HepG2 (cell line): ENCODE results near the gene IQCC. TPM values are rescaled to one million over a fixed set of nuclear protein-coding genes. Genes with fewer than 3 reads are reported as not detected.
A peak's percentile ranks its signal among the peaks of the same experiment; 100 is the strongest.

ENCODE experiments used
- ARNT ChIP-seq: fragments of 450-650 bp; IDR thresholded peaks from 2 replicates; pipeline ENCODE4 v1.6.1; 2017
- CEBPG ChIP-seq: IDR thresholded peaks from 2 replicates; pipeline ENCODE4 v1.6.1; 2016
- FOXM1 ChIP-seq: sonication (generic); formaldehyde crosslinking; IDR thresholded peaks from 2 replicates; pipeline ENCODE4 v1.5.0; 2020; ENCODE audit warnings: missing genetic modification reagents
- PHF8 ChIP-seq: sonication (generic); formaldehyde crosslinking; IDR thresholded peaks from 2 replicates; pipeline ENCODE4 v1.5.0; 2020; ENCODE audit warnings: missing genetic modification reagents
- SRSF4 ChIP-seq: fragments of 200-400 bp; formaldehyde crosslinking; IDR thresholded peaks from one replicate; pipeline ENCODE4 v1.6.1; 2018; ENCODE audit warnings: mild to moderate bottlenecking, low read depth, low read length, moderate library complexity; ENCODE audit not compliant: poor library complexity, severe bottlenecking
- SSRP1 ChIP-seq: IDR thresholded peaks from 2 replicates; pipeline ENCODE4 v1.6.1; 2016; ENCODE audit warnings: control low read depth
- TAF1 ChIP-seq: sonication (generic); formaldehyde crosslinking; IDR thresholded peaks from 2 replicates; pipeline ENCODE4 v1.4.0; 2020; ENCODE audit warnings: missing genetic modification reagents
- TCF7 ChIP-seq: sonication (generic); IDR thresholded peaks from 2 replicates; pipeline ENCODE4 v1.6.1; 2016; ENCODE audit warnings: antibody characterized with exemption, low read depth
- ZEB1 ChIP-seq: IDR thresholded peaks from 2 replicates; pipeline ENCODE4 v1.6.1; 2012; ENCODE audit warnings: mild to moderate bottlenecking, low read depth, inconsistent platforms; ENCODE audit not compliant: insufficient replicate concordance
- ZFY ChIP-seq: sonication (generic); formaldehyde crosslinking; IDR thresholded peaks from 2 replicates; pipeline ENCODE4 v1.4.0; 2020; ENCODE audit warnings: missing genetic modification reagents
- ZNF143 ChIP-seq: sonication (generic); formaldehyde crosslinking; IDR thresholded peaks from 2 replicates; pipeline ENCODE4 v1.4.0; 2020; ENCODE audit warnings: missing genetic modification reagents
- ZNF619 ChIP-seq: sonication (generic); formaldehyde crosslinking; IDR thresholded peaks from 2 replicates; pipeline ENCODE4 v1.4.0; 2020; ENCODE audit warnings: mild to moderate bottlenecking, missing genetic modification reagents
- ZNF672 ChIP-seq: sonication (generic); formaldehyde crosslinking; IDR thresholded peaks from 2 replicates; pipeline ENCODE4 v1.8.1; 2022; ENCODE audit warnings: missing genetic modification reagents
- ZNF7 ChIP-seq: IDR thresholded peaks from 2 replicates; pipeline ENCODE4 v1.6.1; 2016; ENCODE audit warnings: missing biosample characterization, missing genetic modification reagents
- polyA plus RNA-seq, 8 experiments: library from polyadenylated mRNA; depleted of rRNA in 3 of 8; stranded (reverse) in 7 of 8; unstranded in 1 of 8; fragments of >200 nt; fragmentation: Illumina TruSeq in 4 of 8; extraction: Trizol in 4 of 8; gene quantifications; 2 replicates each; pipeline versions ENCODE4 v1.2.1 to v1.2.3, GENCODE V29; 2011 to 2016; ENCODE audit warnings: low read depth in 4 of 8, missing spikeins in 1 of 8, mixed read lengths in 1 of 8; ENCODE audit not compliant: insufficient read depth in 1 of 8
- total RNA-seq, 5 experiments: library from RNA; depleted of rRNA; stranded (reverse); fragments of >200 nt; fragmentation: Illumina TruSeq; extraction: Trizol; gene quantifications; 2 replicates each; pipeline ENCODE4 v1.2.3, GENCODE V29; 2016; ENCODE audit warnings: low read depth in 1 of 5
- TF ChIP-seq, protein P1 (sequence below): sonication (generic); formaldehyde crosslinking; IDR thresholded peaks from 2 replicates; pipeline ENCODE4 v1.5.1; 2020; ENCODE audit warnings: missing genetic modification reagents, mild to moderate bottlenecking, borderline replicate concordance
- TF ChIP-seq, protein P2 (sequence below): sonication (generic); formaldehyde crosslinking; conservative IDR thresholded peaks from 2 replicates; pipeline ENCODE4 v1.8.0; 2022; ENCODE audit warnings: missing genetic modification reagents
- TF ChIP-seq, protein P3 (sequence below): sonication (generic); formaldehyde crosslinking; IDR thresholded peaks from 2 replicates; pipeline ENCODE4 v1.8.0; 2022; ENCODE audit warnings: missing genetic modification reagents, low read depth, mild to moderate bottlenecking, borderline replicate concordance
- TF ChIP-seq, protein P4 (sequence below): sonication (generic); formaldehyde crosslinking; IDR thresholded peaks from 2 replicates; pipeline ENCODE4 v1.9.0; 2021; ENCODE audit warnings: mild to moderate bottlenecking, missing genetic modification reagents

The IQCC gene
- total and polyA plus RNA-seq, 2 of the 13 experiments (the other 11 are each of a cell fraction or from before 2014, with no cell fraction given): 1.7 to 3.0 TPM

DNA sequence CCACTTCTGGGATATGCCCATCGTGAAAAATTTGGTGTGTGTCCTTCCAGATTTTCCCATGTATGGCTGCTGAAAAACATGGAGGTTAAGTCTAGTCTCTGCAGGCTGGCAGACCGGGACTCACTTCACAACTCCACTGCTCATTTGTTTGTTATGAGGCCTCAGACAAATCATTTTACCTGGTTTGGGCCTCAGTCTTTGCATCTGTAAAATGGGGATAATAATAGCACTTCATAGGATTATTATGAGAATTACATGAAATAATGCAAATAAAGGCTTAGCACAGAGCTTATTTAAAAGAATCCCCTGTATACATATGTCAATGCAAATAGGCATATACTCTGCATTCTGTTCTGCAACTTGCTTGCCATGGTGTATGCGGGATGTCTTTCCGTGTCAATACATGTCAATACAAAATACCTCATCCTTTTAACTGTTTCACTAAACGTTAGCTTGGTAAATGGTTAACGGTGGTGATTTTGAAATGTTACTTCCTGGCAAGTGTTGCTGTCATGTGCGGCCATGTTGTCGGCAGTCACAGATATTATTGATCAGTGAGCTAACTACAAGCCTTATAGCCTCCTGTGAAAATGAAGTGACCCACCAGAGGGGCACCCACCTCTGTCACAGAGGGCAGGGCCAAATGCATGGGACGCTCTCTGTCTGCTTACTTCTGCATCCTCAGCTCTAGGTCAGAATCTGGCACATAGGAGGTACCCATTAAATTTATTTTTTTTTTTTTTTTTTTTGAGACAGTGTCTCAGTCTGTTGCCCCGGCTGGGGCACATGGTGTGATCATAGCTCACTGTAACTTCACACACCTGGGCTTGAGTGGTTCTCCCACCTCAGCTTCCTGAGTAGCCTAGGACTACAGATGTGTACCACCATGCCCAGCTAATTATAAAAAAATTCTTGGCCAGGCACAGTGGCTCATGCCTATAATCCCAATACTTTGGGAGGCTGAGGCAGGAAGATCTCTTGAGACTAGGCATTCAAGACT, 49.9 kb downstream of the IQCC start (continued):
- TF ChIP-seq, protein P1, sequence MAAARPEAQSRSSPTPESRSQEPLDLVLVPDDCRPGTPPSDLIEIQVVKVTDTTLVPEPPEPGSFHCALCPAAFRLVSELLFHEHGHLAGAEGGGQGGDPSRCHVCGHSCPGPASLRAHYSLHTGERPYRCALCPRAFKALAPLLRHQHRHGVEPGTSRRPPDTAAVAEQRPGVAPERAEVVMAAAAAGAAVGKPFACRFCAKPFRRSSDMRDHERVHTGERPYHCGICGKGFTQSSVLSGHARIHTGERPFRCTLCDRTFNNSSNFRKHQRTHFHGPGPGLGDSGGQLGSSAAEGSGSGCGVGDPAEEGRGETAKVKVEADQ (CRISPR knock-in tag): no peak
- TF ChIP-seq SRSF4 (no peak), TCF7 (peak; percentile 47), ZNF143 (no peak), ZNF619 (CRISPR knock-in tag) (no peak), FOXM1 (CRISPR knock-in tag) (no peak), TAF1 (CRISPR knock-in tag) (no peak), CEBPG (CRISPR knock-in tag) (peak; percentile 66), ZNF7 (CRISPR knock-in tag) (no peak), SSRP1 (CRISPR knock-in tag) (0 out of 2 replicates have a peak, but pooled peaks have one; percentile 59), ZNF672 (CRISPR knock-in tag) (no peak), ARNT (no peak), ZEB1 (no peak), ZFY (no peak), PHF8 (no peak)
- TF ChIP-seq, protein P2, sequence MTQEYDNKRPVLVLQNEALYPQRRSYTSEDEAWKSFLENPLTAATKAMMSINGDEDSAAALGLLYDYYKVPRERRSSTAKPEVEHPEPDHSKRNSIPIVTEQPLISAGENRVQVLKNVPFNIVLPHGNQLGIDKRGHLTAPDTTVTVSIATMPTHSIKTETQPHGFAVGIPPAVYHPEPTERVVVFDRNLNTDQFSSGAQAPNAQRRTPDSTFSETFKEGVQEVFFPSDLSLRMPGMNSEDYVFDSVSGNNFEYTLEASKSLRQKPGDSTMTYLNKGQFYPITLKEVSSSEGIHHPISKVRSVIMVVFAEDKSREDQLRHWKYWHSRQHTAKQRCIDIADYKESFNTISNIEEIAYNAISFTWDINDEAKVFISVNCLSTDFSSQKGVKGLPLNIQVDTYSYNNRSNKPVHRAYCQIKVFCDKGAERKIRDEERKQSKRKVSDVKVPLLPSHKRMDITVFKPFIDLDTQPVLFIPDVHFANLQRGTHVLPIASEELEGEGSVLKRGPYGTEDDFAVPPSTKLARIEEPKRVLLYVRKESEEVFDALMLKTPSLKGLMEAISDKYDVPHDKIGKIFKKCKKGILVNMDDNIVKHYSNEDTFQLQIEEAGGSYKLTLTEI (CRISPR knock-in tag): no peak
- TF ChIP-seq, protein P3, sequence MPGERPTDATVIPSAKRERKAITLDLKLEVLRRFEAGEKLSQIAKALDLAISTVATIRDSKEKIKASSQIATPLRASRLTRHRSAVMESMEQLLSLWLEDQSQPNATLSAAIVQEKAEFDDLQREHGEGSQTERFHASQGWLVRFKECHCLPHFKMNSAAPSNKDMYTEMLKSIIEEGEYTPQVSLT: no peak
- TF ChIP-seq, protein P4, sequence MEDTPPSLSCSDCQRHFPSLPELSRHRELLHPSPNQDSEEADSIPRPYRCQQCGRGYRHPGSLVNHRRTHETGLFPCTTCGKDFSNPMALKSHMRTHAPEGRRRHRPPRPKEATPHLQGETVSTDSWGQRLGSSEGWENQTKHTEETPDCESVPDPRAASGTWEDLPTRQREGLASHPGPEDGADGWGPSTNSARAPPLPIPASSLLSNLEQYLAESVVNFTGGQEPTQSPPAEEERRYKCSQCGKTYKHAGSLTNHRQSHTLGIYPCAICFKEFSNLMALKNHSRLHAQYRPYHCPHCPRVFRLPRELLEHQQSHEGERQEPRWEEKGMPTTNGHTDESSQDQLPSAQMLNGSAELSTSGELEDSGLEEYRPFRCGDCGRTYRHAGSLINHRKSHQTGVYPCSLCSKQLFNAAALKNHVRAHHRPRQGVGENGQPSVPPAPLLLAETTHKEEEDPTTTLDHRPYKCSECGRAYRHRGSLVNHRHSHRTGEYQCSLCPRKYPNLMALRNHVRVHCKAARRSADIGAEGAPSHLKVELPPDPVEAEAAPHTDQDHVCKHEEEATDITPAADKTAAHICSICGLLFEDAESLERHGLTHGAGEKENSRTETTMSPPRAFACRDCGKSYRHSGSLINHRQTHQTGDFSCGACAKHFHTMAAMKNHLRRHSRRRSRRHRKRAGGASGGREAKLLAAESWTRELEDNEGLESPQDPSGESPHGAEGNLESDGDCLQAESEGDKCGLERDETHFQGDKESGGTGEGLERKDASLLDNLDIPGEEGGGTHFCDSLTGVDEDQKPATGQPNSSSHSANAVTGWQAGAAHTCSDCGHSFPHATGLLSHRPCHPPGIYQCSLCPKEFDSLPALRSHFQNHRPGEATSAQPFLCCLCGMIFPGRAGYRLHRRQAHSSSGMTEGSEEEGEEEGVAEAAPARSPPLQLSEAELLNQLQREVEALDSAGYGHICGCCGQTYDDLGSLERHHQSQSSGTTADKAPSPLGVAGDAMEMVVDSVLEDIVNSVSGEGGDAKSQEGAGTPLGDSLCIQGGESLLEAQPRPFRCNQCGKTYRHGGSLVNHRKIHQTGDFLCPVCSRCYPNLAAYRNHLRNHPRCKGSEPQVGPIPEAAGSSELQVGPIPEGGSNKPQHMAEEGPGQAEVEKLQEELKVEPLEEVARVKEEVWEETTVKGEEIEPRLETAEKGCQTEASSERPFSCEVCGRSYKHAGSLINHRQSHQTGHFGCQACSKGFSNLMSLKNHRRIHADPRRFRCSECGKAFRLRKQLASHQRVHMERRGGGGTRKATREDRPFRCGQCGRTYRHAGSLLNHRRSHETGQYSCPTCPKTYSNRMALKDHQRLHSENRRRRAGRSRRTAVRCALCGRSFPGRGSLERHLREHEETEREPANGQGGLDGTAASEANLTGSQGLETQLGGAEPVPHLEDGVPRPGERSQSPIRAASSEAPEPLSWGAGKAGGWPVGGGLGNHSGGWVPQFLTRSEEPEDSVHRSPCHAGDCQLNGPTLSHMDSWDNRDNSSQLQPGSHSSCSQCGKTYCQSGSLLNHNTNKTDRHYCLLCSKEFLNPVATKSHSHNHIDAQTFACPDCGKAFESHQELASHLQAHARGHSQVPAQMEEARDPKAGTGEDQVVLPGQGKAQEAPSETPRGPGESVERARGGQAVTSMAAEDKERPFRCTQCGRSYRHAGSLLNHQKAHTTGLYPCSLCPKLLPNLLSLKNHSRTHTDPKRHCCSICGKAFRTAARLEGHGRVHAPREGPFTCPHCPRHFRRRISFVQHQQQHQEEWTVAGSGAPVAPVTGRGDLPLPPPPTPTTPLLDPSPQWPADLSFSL (CRISPR knock-in tag): no peak
